Activated CD4-positive, CD25-positive, alpha-beta regulatory T cell (primary cell): ENCODE measurements around the gene SPATC1L.
"Not testable (repeated sequence)": the region's sequence is repeated elsewhere in the genome, so short reads cannot be mapped to it uniquely, and the experiment has no call there.

Source experiments
- DNase-seq, 4 experiments: peaks; one replicate each; lab custom pipeline; 2025; lab: John Stamatoyannopoulos, UW

Gene SPATC1L

GRCh38 chr21:46200877-46201803, 16.9 kb upstream of the SPATC1L start:
- DNase-seq = not testable (repeated sequence)

GRCh38 chr21:46199436-46200373, 15.4 kb upstream of the SPATC1L start:
- no peak for DNase-seq

GRCh38 chr21:46196733-46197132, 12.5 kb upstream of the SPATC1L start:
- no peak for DNase-seq

DNA sequence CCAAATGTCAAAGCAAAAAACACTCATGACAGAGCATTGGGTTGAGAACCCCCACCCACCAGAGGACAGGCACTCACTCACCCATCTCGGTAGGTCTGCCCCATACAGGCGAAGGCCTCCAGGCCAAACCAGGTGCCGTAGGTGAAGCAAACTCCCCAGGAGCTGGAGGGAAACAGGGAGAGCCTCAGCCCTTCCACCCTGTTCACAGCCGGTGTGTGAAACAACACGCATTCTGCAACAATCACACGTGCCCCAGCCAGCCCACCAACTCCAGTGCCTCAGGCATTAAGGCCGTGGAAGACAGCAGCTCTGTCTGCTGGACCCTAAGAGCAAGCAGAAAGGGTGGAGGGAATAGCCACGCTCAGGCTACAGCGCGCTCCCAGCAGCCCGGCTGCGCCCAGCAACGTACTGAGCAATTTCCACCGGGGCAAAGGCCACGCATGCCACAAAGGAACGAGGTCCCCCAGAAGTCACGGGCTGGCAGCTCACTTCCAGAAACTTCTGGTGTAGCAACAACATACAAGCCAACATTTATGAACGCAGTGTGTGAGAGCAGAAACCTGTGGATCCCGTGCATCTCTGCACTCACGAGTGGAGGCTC, 11.4 kb upstream of the SPATC1L start:
- DNase-seq = no peak

- no peak for DNase-seq
Observed at GRCh38 chr21:46194374-46195334, 10.4 kb upstream of the SPATC1L start.

DNA sequence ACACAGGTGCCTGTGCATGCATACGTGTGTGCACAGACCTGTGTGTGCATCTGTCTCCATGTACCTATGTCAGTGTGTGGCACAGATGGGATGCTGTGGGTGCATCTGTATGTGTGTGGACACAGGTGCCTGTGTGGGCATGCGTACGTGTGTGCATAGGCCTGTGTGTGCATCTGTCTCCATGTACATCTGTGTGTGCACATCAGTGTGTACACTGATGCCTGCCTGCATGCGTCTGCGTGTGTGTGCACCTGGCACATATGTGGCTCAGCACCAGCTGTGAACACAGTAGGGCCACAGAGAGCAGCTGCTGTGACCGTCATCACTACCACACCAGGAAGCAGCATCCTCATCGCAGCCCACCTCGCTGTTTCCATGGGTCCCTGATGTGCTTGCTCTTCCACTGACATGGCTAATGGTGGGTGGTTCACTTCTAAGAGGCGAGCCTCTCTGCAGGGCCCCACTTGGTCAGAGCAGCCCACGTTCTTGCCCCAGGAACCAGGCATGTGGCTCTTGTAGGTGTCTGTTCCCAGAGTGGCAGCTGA, 9.6 kb upstream of the SPATC1L start:
- no peak for DNase-seq

DNA sequence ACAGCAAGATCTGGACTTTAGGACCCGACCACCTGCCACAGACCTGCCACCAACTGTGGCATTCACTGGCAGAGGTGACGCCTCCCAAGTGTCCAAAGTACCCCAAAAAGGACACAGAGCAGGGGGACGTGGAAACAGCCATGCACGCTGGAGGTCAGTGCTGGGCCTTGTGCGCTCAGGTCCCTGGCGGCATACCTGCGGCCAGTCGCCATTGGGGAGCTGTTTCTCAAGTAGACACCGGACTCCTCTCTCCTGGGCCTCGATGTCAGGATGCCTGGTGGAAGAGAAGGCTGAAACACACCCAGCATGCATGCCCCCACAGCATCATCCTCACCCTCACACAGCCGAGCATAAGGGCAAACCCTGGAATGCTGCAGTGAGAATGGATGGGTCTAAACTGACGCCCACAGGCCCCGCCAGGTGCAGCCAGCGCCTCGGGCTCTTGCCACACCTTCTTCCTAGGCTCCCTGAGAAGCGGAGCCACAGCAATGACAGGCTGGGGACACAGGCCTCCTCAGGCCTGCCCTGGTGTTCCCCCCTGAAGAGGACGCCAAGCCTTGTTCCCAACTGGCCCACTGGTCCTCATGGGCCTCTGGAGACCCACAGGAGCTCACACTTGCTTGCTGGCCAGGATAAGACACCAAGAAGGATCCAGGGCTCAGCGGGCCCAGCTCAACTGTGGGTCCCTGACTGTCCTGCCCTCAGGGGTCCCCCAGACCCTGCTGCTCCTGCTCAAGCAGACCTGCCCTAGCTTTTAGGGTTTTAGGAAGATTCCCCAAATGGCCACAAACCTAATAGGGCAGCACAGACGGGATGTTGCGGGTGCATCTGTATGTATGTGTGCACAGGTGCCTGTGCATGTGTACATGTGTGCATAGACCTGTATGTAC, 7.7 kb upstream of the SPATC1L start:
- DNase-seq = no peak

DNA sequence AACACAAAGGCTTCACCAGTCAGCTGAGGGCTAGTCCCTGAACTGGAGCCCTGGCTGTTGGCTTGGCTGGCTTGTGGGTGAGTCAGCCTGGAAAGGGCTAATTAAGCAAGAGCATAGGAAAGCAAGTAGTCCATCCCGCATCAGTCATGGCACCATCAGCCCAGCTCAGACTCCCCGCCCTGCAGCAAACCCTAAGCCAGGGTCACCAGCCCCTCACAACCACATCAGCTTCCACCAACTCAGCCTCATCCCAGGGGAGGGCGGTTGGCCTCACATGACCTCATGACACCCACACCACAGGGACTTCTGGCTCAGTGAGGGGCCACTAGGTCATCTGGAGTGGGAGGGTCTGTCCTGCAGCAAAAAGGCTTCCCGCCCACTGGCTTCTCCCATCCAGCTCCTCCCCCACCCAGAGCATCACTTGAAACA, 7.0 kb upstream of the SPATC1L start:
- DNase-seq = no peak

- DNase-seq = no peak
Observed at GRCh38 chr21:46190491-46191131, 6.4 kb upstream of the SPATC1L start.

DNA sequence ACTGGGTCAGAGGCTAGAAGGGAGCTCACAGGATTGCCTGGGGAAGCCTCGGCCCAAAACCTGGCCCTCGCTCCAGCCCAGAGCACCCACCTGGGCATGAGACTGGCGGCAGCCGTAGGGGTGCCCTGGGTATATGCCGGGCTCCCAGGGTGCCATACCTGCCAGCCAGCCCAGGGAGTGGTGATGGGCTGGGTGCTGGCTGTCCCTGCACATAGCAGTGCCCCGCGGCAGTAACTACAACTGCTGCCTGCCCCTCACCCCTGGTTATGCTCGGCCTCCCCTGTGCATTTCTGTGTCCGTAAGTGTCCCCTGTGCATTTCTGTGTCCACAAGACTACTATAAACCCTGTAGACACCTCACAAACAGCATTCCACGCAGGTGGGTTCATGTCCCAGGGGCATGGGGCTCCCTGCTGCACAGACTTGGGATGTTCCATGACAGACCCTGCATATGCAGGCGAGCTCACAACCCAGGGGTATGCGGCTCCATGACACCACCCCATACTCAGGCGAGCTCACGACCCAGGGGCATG, 5.8 kb upstream of the SPATC1L start:
- DNase-seq = no peak

DNA sequence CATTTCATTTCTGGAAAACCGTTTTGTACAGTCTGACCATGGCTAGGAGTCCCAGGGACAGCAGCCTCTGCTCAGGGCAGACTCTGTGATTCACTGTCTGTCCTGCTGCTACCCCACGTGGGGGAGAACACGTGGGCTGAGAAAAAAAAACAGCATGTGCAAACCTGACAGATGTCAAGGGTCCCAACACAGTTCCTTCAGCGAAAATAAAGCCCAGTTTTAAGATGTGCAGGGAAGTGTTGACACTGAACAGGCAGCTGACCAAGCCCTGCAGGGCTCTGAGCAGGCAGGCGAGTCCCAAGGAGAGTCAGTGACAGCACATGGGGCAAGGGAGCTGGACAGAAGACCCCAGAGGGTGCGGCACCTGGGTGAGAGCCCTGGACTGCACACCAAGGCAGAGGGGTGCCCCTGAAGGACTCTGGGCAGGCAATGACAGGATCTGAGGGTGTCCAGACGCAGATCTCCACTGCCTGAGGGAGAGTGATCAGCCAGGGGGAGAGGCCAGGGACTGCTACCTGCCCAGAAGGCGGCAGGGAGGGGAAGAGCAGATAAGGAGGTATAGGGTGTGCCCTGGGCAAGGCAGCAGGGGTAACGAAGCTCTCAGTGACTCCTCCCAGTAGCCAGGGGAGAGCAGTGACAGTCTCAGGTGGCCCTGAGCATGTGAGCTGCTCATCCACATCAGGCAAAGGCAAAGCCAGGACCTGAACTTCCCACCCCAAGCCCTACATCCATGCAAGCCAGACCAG, 5.1 kb upstream of the SPATC1L start:
- DNase-seq = no peak

DNA sequence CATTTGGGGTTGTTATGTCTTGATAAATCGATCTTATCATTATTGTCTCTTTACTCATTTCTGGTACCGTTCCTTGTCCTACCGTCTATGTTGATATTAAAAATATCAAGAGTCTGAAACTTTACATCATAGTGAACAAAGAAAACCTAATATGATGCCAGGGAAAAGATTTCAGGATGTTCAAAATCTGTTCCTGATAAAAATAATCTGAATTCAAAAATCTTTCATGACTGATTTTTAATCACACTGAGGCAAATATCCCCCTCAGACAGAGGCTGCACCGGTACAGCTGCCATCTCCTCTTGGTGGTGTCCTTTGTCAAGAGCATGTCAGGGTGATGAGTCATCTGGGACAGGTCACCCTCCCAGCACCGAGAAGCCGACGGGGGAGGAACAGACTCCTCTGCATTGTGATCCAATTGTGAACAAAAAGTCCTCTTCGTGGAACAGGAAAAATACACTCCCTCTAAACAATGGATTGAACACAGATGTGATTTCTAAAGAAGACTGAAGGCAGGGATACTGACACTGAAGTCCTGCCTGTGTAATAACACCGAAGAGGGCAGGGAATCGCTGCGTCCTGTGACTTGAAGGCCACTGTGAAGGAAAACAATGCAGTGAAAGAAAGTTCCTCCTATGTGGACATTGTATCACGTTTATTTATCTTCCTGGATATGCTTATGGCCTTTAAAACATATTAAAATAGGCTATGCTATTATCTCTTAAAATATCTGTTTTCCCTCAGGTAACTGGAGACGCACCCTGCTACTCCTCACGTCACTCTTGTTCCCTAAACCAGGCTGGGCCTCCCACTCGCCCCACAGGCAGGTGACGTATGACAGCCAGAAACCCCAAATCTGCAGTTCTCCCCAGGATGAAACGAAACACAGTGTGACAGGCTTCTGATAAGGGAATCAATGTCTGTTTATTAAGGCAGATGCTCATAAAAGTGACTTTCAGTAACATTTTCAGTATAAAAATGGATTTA, 4.3 kb upstream of the SPATC1L start:
- DNase-seq = no peak

GRCh38 chr21:46187814-46188213, 3.6 kb upstream of the SPATC1L start:
- DNase-seq = no peak

GRCh38 chr21:46187261-46187660, 3.0 kb upstream of the SPATC1L start:
- DNase-seq = no peak

DNA sequence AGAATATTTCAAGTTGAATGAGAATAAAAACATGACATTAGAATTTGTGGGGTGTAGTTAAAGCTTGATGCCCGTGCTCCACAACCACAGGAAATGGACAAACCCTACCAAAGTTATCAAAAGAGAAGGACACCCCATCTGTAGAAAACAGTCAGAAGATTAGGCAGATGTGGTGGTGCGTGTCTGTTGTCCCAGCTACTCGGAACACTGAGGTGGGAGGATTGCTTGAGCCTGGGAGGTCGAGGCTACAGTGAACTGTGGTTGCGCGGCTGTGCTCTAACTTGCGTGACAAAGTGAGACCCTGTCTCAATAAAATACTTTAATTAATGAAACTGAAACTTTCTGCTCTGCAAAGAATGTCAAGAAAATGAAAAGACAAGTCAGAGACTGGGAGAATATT, 1.5 kb upstream of the SPATC1L start:
- no peak for DNase-seq

- peak; percentile 36 to 61 (median 49) for DNase-seq
Observed at GRCh38 chr21:46184625-46185555, 631 bp upstream of the SPATC1L start.
